ENCODE results near the gene PHYHIPL. TPM values are rescaled to one million over a fixed set of nuclear protein-coding genes. Genes with fewer than 3 reads are reported as not detected.

PHYHIPL gene
- total RNA-seq, 3 donors from 2014 or later (not counting 1 experiment from before 2014, with no cell fraction given): not detected

DNA sequence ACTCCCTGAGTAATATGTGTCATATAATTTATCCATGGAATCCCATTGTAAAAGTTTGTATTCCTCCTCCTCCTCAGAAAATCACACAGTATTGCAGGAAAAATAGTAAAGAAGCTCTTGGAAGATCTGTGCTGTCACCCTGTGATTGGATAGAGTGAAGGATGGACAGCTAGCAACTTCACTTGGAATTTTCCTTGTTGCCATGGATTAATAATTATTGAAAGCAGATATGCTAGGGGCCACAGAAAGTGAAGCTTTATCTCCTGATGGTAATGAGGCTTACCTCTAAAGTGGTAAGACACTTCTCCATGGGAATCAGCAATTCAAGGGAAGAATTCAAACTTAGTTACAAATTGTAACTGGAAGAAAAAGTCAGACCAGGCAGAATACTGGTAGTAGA is 48.8 kb downstream of the PHYHIPL start:
- H3K27ac ChIP-seq (ENCODE audit: low read length): no peak overlapping the region

DNA sequence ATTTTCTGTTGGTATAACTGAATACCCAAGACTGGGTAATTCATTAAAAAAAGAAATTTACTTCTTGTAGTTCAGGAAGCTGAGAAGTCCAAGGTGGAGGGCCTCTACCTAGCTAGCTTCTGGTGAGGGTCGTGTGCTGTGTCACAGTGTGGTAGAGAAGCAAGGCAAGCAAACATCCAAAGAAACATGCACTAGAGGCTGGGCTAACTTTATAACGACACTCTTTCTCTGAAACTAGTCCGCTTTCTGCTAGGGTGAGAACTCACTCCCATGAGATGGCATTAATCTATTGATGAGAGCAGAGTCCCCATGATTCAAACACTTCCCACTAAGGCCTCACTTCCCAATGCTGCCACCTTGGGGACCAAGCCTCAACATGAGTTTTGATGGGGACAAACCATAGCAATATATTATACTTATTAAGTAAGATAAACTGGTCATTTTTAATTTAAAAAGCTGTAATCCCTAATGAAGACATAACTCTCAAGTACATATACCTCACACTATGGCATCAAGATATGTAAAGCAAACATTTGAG is 50.8 kb downstream of the PHYHIPL start:
- Mint-ChIP-seq H3K27ac (no peak overlapping the region), H3K4me3 (no peak overlapping the region), H3K36me3 (no peaks in the 10 kb centered on the region), H3K4me1 (no peaks in the 10 kb centered on the region), H3K9me3 (peaks cover 0 to 11% of the 10 kb centered on the region in 2 donors), H3K27me3 (ENCODE audit: low read depth in 2 of 2) (no peaks in the 10 kb centered on the region)
- WGBS (ENCODE audit: insufficient coverage): 81% methylated on average over 3 of the region's 3 CpGs
- H3K4me1 ChIP-seq (ENCODE audit: control insufficient read depth, insufficient read depth, low read length): no peaks in the 10 kb centered on the region
- H3K27me3 ChIP-seq (ENCODE audit: control insufficient read depth, insufficient read depth, low read length): no peaks in the 10 kb centered on the region
- intact Hi-C loops (cut with micrococcal nuclease): no loop called here
- H3K9me3 ChIP-seq (ENCODE audit: control insufficient read depth, insufficient read depth, low read length): no peaks in the 10 kb centered on the region
- no peaks in the 10 kb centered on the region for H3K36me3 ChIP-seq (ENCODE audit: control insufficient read depth, insufficient read depth, low read length)
- no peak overlapping the region for H3K4me3 ChIP-seq (ENCODE audit: low read length)
- ATAC-seq: no peak
- TF ChIP-seq, protein P1, sequence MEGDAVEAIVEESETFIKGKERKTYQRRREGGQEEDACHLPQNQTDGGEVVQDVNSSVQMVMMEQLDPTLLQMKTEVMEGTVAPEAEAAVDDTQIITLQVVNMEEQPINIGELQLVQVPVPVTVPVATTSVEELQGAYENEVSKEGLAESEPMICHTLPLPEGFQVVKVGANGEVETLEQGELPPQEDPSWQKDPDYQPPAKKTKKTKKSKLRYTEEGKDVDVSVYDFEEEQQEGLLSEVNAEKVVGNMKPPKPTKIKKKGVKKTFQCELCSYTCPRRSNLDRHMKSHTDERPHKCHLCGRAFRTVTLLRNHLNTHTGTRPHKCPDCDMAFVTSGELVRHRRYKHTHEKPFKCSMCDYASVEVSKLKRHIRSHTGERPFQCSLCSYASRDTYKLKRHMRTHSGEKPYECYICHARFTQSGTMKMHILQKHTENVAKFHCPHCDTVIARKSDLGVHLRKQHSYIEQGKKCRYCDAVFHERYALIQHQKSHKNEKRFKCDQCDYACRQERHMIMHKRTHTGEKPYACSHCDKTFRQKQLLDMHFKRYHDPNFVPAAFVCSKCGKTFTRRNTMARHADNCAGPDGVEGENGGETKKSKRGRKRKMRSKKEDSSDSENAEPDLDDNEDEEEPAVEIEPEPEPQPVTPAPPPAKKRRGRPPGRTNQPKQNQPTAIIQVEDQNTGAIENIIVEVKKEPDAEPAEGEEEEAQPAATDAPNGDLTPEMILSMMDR (IDR thresholded peaks at IDR 0.05): no peak
- DNase-seq: no peak
- H3K27ac ChIP-seq (ENCODE audit: low read length): no peak overlapping the region

More for the DNA sequence above, 48.8 kb downstream of the PHYHIPL start:
- H3K27me3 Mint-ChIP-seq (ENCODE audit: low read depth in 2 of 2): no peaks in the 10 kb centered on the region
- H3K4me3 ChIP-seq (ENCODE audit: low read length): no peak overlapping the region
- intact Hi-C loops (cut with micrococcal nuclease): no loop called here
- no peak overlapping the region for H3K4me3 Mint-ChIP-seq
- H3K4me1 Mint-ChIP-seq: no peaks in the 10 kb centered on the region
- H3K9me3 Mint-ChIP-seq: peaks cover 0 to 10% of the 10 kb centered on the region in 2 donors
- H3K27ac Mint-ChIP-seq: no peak overlapping the region
- no peaks in the 10 kb centered on the region for H3K9me3 ChIP-seq (ENCODE audit: control insufficient read depth, insufficient read depth, low read length)
- DNase-seq (no peak), ATAC-seq (no peak)
- no peaks in the 10 kb centered on the region for H3K4me1 ChIP-seq (ENCODE audit: control insufficient read depth, insufficient read depth, low read length)
- no peaks in the 10 kb centered on the region for H3K36me3 ChIP-seq (ENCODE audit: control insufficient read depth, insufficient read depth, low read length)
- H3K36me3 Mint-ChIP-seq: no peaks in the 10 kb centered on the region
- TF ChIP-seq, protein P1 (IDR thresholded peaks at IDR 0.05): no peak
- H3K27me3 ChIP-seq (ENCODE audit: control insufficient read depth, insufficient read depth, low read length): no peaks in the 10 kb centered on the region

DNA sequence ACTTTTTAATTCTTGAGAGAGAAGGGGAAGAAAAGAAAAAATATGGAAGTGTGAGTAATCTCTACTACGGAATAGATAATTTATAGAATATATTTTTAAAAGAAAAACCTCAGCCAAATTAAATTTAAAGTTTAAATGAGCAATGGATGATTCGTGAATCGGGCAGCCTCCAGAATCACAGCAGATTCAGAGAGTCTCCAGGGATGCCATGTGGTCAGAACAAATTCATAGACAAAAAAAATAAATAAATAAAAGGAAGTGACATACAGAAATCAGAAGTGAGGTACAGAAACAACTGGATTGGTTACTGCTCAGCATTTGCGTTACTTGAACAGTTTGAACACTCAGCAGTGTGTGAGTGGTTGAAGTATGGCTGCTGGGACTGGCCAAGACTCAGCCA is 53.0 kb downstream of the PHYHIPL start:
- Mint-ChIP-seq H3K27ac (no peak overlapping the region), H3K36me3 (no peaks in the 10 kb centered on the region), H3K4me3 (no peak overlapping the region), H3K27me3 (ENCODE audit: low read depth in 2 of 2) (no peaks in the 10 kb centered on the region), H3K9me3 (peaks cover 0 to 8% of the 10 kb centered on the region in 2 donors), H3K4me1 (no peaks in the 10 kb centered on the region)
- H3K9me3 ChIP-seq (ENCODE audit: control insufficient read depth, insufficient read depth, low read length): no peaks in the 10 kb centered on the region
- no peak for ATAC-seq
- no peak for DNase-seq
- TF ChIP-seq, protein P1 (IDR thresholded peaks at IDR 0.05): no peak
- no peak overlapping the region for H3K4me3 ChIP-seq (ENCODE audit: low read length)
- no peaks in the 10 kb centered on the region for H3K27me3 ChIP-seq (ENCODE audit: control insufficient read depth, insufficient read depth, low read length)
- intact Hi-C loops (cut with micrococcal nuclease): no loop called here
- H3K4me1 ChIP-seq (ENCODE audit: control insufficient read depth, insufficient read depth, low read length): no peaks in the 10 kb centered on the region
- 98% methylated on average over 3 of the region's 4 CpGs for WGBS (ENCODE audit: insufficient coverage)
- H3K36me3 ChIP-seq (ENCODE audit: control insufficient read depth, insufficient read depth, low read length): no peaks in the 10 kb centered on the region
- no peak overlapping the region for H3K27ac ChIP-seq (ENCODE audit: low read length)

DNA sequence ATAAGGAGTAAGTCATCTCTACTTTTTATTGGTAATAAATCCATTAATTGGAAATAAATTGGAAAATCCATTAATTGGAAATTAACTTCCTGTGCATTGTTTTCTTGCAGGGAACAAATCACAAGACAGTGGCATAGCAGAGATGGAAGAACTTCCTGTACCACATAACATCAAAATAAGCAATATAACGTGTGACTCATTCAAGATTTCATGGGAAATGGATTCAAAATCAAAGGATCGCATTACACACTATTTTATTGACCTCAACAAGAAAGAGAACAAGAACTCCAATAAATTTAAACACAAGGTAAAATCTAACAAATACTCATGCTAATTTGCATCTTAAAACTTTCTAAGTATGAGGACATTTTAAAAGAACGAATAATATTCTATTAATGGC is 57.8 kb downstream of the PHYHIPL start:
- H3K9me3 ChIP-seq (ENCODE audit: control insufficient read depth, insufficient read depth, low read length): no peaks in the 10 kb centered on the region
- H3K4me3 Mint-ChIP-seq: no peak overlapping the region
- H3K27ac Mint-ChIP-seq: no peak overlapping the region
- H3K36me3 ChIP-seq (ENCODE audit: control insufficient read depth, insufficient read depth, low read length): no peaks in the 10 kb centered on the region
- peaks cover 0 to 2% of the 10 kb centered on the region in 2 donors for H3K9me3 Mint-ChIP-seq
- intact Hi-C loops (cut with micrococcal nuclease): no loop called here
- no peaks in the 10 kb centered on the region for H3K27me3 Mint-ChIP-seq (ENCODE audit: low read depth in 2 of 2)
- 70% methylated on average over 2 of the region's 3 CpGs for WGBS (ENCODE audit: insufficient coverage)
- ATAC-seq (no peak), DNase-seq (no peak)
- TF ChIP-seq, protein P1 (IDR thresholded peaks at IDR 0.05): no peak
- no peaks in the 10 kb centered on the region for H3K4me1 ChIP-seq (ENCODE audit: control insufficient read depth, insufficient read depth, low read length)
- no peak overlapping the region for H3K27ac ChIP-seq (ENCODE audit: low read length)
- H3K36me3 Mint-ChIP-seq: no peaks in the 10 kb centered on the region
- H3K4me1 Mint-ChIP-seq: no peaks in the 10 kb centered on the region
- H3K4me3 ChIP-seq (ENCODE audit: low read length): no peak overlapping the region
- no peaks in the 10 kb centered on the region for H3K27me3 ChIP-seq (ENCODE audit: control insufficient read depth, insufficient read depth, low read length)

All from natural killer cell (primary cell).